ENCODE measurements around the gene ARFGEF2. TPM values are rescaled to one million over a fixed set of nuclear protein-coding genes. Genes with fewer than 3 reads are reported as not detected.

Gene ARFGEF2
- total RNA-seq, 1 experiment from 2014 or later = 47.0 TPM

DNA sequence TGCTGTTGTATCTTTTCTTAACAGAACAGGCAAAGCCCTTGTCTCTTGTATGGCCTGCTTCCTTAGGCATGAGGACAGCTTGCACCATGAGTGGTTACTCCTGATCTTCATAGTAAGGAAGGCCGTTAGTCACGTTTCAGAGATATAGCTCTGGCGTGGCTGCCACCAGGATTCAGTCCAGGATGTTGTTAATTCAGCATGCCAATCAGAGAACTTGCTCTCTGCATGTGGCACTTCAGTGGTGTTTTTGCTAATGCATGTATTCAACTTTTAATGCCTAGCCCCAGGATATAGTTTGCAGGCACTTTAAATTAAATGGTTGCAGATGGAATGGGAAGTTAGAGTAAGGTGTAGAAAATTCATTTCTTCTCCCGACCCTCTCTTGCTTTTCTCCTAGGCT lies 20.0 kb downstream of the ARFGEF2 start:
- Histone ChIP-seq H3K36me3 (ENCODE audit: low read depth) (peaks cover 11% of the 10 kb centered on the region; the same call in 1 of the 2 replicates), H3K9me3 (ENCODE audit: insufficient read depth, low read depth) (no peaks in the 10 kb centered on the region), H3K9me2 (ENCODE audit: insufficient read depth) (no peaks in the 10 kb centered on the region), H3K4me3 (no peak overlapping the region), H3F3A (ENCODE audit: insufficient read depth, low read depth) (peaks cover 27% of the 10 kb centered on the region), H3K4me2 (no peak overlapping the region), H2AFZ (no peak overlapping the region), H4K20me1 (ENCODE audit: insufficient read depth) (peaks cover 18% of the 10 kb centered on the region), H3K4me1 (replicated peaks; ENCODE audit: insufficient read depth) (peaks cover 25% of the 10 kb centered on the region), H3K79me2 (ENCODE audit: low read depth) (peaks cover 69% of the 10 kb centered on the region), H3K27me3 (ENCODE audit: insufficient read depth, low read depth) (no peaks in the 10 kb centered on the region), H3K27ac (no peak overlapping the region)
- ChIA-PET CTCF (no interaction called here), POLR2A (ENCODE audit: unreplicated experiment) (no interaction called here)
- DNase-seq = no peak
- no peak for TF ChIP-seq EZH2 (IDR thresholded peaks at IDR 0.05; ENCODE audit: low read depth)
- TF ChIP-seq, protein P1, sequence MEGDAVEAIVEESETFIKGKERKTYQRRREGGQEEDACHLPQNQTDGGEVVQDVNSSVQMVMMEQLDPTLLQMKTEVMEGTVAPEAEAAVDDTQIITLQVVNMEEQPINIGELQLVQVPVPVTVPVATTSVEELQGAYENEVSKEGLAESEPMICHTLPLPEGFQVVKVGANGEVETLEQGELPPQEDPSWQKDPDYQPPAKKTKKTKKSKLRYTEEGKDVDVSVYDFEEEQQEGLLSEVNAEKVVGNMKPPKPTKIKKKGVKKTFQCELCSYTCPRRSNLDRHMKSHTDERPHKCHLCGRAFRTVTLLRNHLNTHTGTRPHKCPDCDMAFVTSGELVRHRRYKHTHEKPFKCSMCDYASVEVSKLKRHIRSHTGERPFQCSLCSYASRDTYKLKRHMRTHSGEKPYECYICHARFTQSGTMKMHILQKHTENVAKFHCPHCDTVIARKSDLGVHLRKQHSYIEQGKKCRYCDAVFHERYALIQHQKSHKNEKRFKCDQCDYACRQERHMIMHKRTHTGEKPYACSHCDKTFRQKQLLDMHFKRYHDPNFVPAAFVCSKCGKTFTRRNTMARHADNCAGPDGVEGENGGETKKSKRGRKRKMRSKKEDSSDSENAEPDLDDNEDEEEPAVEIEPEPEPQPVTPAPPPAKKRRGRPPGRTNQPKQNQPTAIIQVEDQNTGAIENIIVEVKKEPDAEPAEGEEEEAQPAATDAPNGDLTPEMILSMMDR (conservative IDR thresholded peaks at IDR 0.05) = no peak
- intact Hi-C loops (cut with micrococcal nuclease; ENCODE audit: unreplicated experiment) = no loop called here
- no TSS peak for BruUV-seq (replicated peaks)

DNA sequence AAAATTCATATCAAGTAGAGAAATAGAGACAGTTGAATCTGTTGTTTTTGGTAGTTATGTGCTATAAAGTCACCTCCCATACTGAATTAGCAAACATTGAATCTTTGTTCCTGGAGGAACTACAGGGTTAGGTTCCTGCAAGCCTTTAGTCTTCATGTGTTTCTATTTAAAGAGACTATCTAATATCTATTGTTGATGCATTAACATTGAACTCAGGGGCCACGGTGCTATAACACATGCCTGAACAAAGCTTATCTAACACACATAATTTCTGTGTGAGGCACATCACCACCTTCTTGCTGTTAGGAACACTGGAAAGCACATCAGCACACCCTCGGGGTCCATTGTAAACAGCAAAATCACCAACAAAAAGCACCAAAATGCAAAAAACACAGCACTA lies 21.2 kb downstream of the ARFGEF2 start:
- Histone ChIP-seq H3K79me2 (ENCODE audit: low read depth) (peaks cover 74% of the 10 kb centered on the region), H3K36me3 (ENCODE audit: low read depth) (peaks cover 11% of the 10 kb centered on the region; the same call in 1 of the 2 replicates), H3F3A (ENCODE audit: insufficient read depth, low read depth) (peaks cover 31% of the 10 kb centered on the region), H3K4me2 (no peak overlapping the region), H2AFZ (no peak overlapping the region), H3K27ac (no peak overlapping the region), H3K9me2 (ENCODE audit: insufficient read depth) (no peaks in the 10 kb centered on the region), H3K9me3 (ENCODE audit: insufficient read depth, low read depth) (no peaks in the 10 kb centered on the region), H3K4me1 (replicated peaks; ENCODE audit: insufficient read depth) (peaks cover 36% of the 10 kb centered on the region), H3K4me3 (no peak overlapping the region), H4K20me1 (ENCODE audit: insufficient read depth) (peaks cover 9% of the 10 kb centered on the region), H3K27me3 (ENCODE audit: insufficient read depth, low read depth) (no peaks in the 10 kb centered on the region)
- no peak for DNase-seq
- POLR2A ChIA-PET (ENCODE audit: unreplicated experiment) = no interaction called here
- TF ChIP-seq EZH2 (IDR thresholded peaks at IDR 0.05; ENCODE audit: low read depth) = no peak
- TF ChIP-seq, protein P1 (conservative IDR thresholded peaks at IDR 0.05) = no peak
- BruUV-seq (replicated peaks) = no TSS peak
- CTCF ChIA-PET = no interaction called here
- intact Hi-C loops (cut with micrococcal nuclease; ENCODE audit: unreplicated experiment) = no loop called here

- Histone ChIP-seq H4K20me1 (ENCODE audit: insufficient read depth) (peaks cover 6% of the 10 kb centered on the region; the same call in 1 of the 2 replicates), H3K9me3 (ENCODE audit: insufficient read depth, low read depth) (no peaks in the 10 kb centered on the region), H3K4me3 (0 out of 2 replicates have a peak overlapping the region, but pooled peaks have one; percentile 8), H3K4me2 (peak overlapping the region; percentile 86), H3F3A (ENCODE audit: insufficient read depth, low read depth) (peaks cover 28% of the 10 kb centered on the region), H3K79me2 (ENCODE audit: low read depth) (peaks cover 72% of the 10 kb centered on the region), H3K9me2 (ENCODE audit: insufficient read depth) (no peaks in the 10 kb centered on the region), H3K36me3 (ENCODE audit: low read depth) (peaks cover 18% of the 10 kb centered on the region; the same call in 1 of the 2 replicates), H2AFZ (no peak overlapping the region), H3K4me1 (replicated peaks; ENCODE audit: insufficient read depth) (peaks cover 36% of the 10 kb centered on the region), H3K27ac (peak overlapping the region; percentile 86), H3K27me3 (ENCODE audit: insufficient read depth, low read depth) (no peaks in the 10 kb centered on the region)
- intact Hi-C loops (cut with micrococcal nuclease; ENCODE audit: unreplicated experiment) = loop anchor here (1.0 to 5.0 kb wide), 2 partner anchors 22 to 1282 kb away; no protein-coding TSS in a partner anchor
- DNase-seq = no peak
- POLR2A ChIA-PET (ENCODE audit: unreplicated experiment) = no interaction called here
- no TSS peak for BruUV-seq (replicated peaks)
- CTCF ChIA-PET = interaction anchor here (0.6 kb wide), 1 partner anchor 298 kb away, joined by 6 read pairs; no protein-coding TSS in a partner anchor
- no peak for TF ChIP-seq EZH2 (IDR thresholded peaks at IDR 0.05; ENCODE audit: low read depth)
- TF ChIP-seq, protein P1 (conservative IDR thresholded peaks at IDR 0.05) = no peak
These were observed 23.3 kb downstream of the ARFGEF2 start for GRCh38 chr20:48944663-48945297.
